Skeletal muscle satellite cell (primary cell): ENCODE measurements around the gene ALG12. TPM values are rescaled to one million over a fixed set of nuclear protein-coding genes. Genes with fewer than 3 reads are reported as not detected.

Experiments used
- small RNA-seq: library from RNA; depleted of rRNA; stranded (forward); fragments of <200 nt; gene quantifications from one replicate; pipeline ENCODE3, GENCODE V24; 2012

The ALG12 gene

Small RNAs within 50 kb of the gene (small RNA-seq; reads per million reads assigned to genes)
- gene MIR6821, result not detected
